8988T (cell line): ENCODE measurements around the gene RBMX.
"Not testable (repeated sequence)": the region's sequence is repeated elsewhere in the genome, so short reads cannot be mapped to it uniquely, and the experiment has no call there.

Experiments
- DNase-seq: peaks from one replicate; pipeline ENCODE4 v3.0.0; 2011

RBMX gene

GRCh38 chrX:136874114-136874513 is 6.4 kb downstream of the RBMX start:
- DNase-seq = not testable (repeated sequence)

GRCh38 chrX:136873210-136873609 is 7.3 kb downstream of the RBMX start:
- DNase-seq = not testable (repeated sequence)

- DNase-seq = no peak
Measured at GRCh38 chrX:136872091-136872700, 8.3 kb downstream of the RBMX start.

- DNase-seq = no peak
Measured at GRCh38 chrX:136870064-136870463, 10.5 kb downstream of the RBMX start.

DNA sequence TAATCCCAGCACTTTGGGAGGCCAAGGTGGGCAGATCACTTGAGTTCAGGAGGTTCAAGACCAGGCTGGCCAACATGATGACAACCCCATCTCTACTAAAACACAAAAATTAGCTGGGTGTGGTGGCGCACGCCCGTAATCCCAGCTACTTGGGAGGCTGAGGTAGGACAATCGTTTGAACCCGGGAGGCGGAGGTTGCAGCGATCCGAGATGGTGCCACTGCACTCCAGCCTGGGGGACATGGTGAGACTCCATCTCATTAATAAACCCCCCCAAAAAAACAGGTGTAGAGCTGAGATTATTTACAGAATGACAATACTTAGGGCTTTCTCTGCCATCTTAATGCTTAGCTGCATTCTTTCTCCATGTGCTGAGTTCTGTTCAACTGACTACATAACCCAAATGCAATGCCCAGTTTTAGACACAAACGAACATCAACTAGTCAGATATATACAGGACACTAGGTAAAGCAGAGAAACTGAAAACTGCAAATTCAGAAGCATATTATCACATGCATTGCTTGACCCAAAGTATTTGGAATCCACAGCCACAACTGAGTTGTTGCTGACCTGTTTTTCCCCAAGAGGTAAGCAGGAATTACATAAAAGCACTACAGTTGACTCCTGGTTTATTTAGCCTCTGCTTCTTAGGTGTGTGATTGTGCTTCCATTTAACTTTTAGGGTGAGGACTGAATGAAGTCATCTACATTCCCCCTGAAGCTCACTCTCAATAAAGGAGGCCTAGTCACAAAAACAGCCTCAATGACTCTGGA is 12.1 kb downstream of the RBMX start:
- no peak for DNase-seq

DNA sequence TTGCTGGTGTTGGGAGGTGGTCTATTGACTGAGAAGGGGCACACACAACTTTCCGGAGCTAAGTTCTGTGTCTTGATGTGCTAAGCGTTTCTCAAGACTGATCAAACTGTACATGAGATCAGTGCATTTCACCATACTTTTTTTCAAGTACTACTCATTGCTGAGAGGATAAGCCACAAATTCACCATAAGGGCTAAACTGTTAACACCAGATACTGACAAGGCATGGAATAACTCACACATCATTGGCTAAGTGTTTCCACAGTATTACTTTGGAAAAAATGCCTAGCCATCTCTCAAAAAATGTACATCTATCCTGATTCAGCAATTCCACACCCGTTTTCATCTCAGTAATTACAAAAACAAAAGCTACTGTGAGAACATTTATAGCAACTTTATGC is 13.0 kb downstream of the RBMX start:
- no peak for DNase-seq

DNA sequence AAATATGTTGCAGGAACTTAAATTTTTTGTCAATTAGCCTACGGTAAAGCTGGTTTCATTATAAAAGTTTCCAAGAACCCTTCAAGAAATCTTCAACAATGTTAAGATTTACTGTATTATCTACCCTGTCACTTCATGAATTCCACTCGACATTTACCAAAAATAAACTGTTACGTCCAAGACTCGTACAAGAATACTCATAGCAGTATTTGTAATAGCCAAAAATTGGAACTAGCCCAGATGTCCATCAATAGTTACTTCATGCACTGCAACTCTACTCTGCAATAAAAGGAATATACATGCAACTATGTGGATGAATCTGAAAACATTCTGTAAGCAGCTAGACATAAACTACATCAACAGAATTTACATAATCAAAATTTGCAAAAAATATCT is 13.4 kb downstream of the RBMX start:
- DNase-seq = no peak

GRCh38 chrX:136866337-136867095 is 14.0 kb downstream of the RBMX start:
- DNase-seq = no peak

GRCh38 chrX:136865270-136866158 is 15.0 kb downstream of the RBMX start:
- DNase-seq = no peak

DNA sequence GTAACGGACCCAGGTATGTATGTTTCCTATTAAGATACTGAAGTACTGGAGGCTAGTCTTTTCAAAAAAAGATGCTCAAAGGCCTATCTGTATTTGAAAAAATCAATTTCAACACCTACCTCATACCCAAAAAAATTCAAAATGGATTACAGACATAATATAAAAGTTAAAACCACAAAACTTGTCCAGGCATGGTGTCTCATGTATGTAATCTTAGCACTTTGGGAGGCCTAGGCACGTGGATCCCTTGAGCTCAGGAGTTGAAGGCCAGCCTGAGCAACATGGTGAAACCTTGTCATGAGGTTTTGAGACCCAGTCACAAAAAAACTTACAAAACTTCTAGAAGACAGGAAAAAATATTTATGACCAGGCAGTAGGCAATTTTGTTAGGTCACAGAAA is 16.7 kb downstream of the RBMX start:
- DNase-seq = no peak

DNA sequence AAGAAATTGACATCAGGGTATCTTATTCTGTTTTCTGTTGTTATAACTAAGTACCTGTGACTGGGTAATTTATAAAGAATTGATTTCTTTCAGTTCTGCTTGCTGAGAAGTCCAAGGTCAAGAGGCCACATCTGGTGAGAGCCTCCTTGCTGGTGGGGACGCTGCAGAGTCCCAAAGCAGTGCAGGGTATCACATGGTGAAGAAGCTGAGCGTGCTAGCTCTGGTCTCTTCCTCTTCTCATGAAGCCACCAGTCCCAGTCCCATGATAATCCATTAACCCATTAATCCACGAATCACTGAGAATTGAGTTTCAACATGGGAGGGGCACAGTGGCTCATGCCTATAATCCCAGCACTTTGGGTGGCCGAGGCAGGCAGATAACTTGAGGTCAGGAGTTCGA is 18.0 kb downstream of the RBMX start:
- DNase-seq = no peak

DNA sequence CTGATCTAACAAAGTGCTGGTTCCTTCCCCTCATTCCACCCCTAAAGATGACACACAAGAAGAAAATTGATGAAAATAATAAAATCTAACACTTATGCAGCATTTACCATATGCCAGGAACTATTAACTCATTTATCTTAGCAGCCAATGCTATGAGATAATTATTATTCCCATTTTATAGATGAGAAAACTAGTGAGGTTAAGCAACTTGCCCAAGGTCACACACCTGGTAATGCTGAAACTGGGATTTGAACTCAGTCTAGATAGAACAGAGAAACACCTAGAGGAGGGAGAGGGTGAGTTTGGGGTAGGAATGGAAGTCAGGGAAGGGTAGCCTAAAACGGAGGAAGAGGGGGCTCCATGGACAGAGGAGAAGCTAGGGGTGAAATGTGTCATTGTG is 18.6 kb downstream of the RBMX start:
- no peak for DNase-seq

DNA sequence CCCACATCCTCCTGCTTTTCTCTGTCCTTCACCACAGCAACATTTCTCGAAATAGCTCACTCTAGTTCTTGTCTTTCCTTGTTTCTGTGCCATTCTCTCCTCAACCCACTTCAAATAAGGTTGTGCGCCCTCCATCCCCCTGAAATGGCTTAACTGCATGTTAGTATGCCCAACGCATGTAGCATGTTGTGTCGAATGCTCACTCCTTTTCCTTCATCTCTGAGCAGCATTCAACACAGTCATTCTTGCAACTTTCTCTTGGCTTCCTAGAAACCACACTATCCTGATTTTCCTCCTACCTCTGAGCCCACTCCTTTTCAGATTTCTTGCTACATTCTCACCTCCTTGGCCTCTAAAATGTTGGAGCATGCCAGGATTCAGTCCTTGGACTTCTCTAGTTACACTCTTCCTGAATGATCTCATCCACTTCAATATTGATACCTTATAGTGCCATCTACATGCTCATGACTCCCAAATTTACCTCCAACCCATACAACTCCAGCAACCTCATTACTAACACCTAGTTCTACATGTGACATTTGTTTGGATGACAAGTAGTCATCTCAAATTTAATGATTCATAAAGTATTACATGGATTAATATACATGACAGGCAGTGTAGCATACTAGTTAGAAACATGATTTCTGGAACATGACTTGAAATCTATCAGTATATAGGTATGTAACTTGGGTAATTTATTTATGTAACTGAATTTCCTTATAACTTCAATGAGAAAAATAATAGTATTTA is 22.3 kb downstream of the RBMX start:
- DNase-seq = no peak

DNA sequence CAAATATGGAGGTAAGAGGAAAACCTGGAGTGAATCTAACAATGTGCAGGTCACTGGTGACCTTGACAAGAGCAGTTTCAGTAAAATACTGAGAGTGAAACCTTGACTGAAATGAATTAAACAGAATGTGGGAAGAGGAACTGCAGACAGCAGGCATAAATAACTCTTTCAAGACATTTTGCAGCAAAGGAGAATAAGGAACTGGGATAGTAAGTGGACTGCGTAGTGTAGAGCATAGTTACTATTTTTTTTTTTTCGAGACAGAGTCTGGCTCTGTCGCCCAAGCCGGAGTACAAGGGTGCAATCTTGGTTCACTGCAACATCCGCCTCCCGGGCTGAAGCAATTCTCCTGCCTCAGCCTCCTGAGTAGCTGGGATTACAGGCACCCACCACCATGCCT is 24.0 kb downstream of the RBMX start:
- DNase-seq = no peak

- DNase-seq = no peak
Measured at GRCh38 chrX:136856050-136856449, 24.5 kb downstream of the RBMX start.

DNA sequence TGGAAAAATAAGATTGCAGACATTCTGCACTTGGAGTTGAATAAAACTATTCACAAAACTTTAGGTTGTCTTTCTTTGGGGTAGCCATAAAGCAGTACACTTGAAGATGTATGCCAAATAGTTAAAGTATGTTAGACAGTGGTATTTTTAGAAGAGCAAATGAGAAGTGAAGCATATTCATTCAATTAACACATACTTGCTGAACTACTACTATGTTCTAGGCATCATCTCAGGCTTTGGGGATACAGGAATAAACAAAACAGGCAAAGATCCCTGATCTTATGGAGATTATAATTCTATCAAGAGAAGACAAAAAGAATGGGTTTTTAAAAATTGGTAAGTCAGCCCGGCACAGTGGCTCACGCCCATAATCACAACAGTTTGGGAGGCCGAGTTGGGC is 29.0 kb downstream of the RBMX start:
- DNase-seq = no peak

DNA sequence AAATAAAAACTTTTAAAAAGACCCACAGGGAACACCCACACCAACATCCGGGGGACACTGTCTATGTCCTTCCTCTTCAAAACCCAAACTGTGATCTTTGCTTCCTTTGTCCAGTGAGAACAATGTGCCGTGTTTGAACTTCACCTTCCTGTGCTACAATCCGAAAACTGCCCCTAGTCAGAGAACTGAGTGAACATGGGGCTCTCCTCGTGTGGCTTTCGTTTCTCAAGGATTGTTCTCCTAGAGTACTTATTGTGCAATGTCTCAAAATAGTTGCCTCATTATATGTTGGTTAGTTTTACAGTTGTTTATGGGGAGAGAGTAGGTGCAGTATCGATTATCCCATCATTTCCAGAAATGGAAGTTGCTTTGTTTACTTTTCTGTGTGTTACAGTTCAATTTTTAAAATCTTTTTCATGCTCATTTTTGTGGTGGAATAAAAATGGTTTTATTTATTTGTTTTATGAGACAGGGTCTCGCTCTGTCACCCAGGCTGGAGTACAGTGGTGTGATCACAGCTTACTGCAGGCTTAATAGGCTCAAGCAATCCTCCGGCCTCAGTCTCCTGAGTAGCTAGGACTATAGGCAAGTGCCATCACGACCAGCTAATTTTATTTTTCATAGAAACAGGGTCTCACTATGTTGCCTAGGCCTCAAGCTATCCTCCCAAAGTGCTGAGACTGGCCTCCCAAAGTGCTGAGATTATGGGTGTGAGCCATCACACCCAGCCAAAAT is 29.9 kb downstream of the RBMX start:
- no peak for DNase-seq

DNA sequence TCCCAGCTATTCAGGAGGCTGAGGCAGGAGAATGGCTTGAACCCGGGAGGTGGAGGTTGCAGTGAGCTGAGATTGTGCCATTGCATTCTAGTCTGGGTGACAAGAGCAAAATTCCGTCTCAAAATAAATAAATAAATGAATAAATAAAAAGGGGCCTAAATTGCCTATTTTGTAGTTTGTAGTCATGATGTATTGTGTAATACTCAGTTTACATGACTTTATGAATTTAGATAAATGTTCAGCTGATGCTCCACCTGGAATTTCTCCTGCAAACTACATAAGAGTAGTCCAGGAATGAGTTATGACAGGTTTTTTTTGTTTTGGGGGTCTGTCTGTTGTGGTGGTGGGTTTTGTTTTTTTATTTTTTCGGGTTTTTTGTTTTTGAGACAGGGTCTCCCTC is 31.1 kb downstream of the RBMX start:
- DNase-seq = no peak

DNA sequence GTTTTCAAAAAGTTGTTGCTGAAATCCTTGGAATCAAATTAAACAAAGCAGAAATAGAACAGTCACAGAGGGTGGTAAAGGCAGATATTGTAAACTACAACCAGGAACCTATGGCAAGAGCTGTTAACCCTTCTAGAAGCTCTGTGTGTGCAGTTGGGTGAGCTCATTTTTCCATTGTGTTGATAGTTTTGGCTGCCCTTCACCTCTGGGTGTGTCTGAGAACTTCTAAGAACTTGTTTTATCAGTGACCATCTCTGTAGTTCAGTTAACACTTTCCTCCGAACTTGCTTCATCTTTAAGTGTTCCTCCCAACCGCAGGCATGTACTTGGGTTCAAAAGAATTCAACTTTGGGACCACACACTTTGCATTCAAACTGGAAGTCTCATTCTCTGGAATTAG is 32.7 kb downstream of the RBMX start:
- DNase-seq = no peak

DNA sequence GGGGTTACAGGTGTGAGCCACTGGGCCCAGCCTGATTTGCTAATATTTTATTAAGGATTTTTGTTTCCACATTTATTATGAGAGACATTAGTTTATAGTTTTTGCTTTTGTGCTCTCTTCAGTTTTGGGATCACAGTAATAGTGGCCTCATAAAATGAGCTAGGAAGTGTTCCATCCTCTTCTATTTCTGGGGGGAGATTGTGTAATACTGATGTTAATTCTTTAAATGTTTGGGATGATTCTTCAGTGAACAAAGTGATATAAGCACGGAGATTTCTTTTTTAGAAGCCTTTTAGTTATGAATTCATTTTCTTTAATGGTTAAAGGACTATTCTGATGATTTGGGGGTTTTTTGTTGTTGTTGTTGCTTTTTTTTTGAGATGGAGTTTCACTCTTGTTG is 41.3 kb downstream of the RBMX start:
- DNase-seq = no peak

DNA sequence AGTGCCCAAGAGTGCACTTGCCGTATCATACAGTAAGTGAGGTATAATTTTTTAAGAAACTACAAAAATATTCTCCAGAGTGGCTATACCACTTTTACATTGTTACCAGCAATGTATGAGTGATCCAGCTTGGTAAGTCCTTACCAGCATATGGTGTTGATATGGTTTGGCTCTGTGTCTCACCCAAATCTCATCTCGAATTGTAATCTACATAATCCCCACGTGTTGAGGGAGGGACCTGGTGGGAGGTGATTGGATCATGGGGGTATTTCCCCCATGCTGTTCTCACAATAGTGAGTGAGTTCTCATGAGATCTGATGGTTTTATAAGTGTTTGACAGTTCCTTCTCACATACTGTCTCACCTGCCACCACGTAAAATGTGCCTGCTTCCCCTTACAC is 44.8 kb downstream of the RBMX start:
- DNase-seq = no peak

DNA sequence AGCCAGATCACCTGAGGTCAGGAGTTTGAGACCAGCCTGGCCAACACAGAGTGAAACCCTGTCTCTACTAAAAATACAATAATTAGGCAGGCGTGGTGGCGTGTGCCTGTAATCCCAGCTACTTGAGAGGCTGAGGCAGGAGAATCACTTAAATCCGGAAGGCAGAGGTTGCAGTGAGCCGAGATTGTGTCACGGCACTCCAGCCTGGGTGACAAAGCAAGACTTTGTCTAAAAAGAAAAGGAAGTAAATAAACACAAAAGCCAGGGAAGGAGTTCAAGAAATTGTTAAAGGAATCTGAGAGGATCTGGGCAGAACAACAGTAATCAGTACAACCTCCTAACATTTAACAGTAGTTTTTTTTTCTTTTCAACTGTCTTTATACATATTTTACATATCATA is 51.1 kb downstream of the RBMX start:
- DNase-seq = no peak
